Measurements from ENCODE around the gene PLA2G4C.

GRCh38 chr19:48043675-48044258, 66.8 kb downstream of the PLA2G4C start, which contains the start of gene CABP5:
- TF ChIP-seq CTCF (IDR thresholded peaks at IDR 0.05; ENCODE audit: low read length) (no peak), EZH2 (IDR thresholded peaks at IDR 0.05; ENCODE audit: borderline replicate concordance, low read length) (no peak)

Data from OCI-LY1 (cell line).